ENCODE data around the gene RAB36. TPM values are rescaled to one million over a fixed set of nuclear protein-coding genes. Genes with fewer than 3 reads are reported as not detected.

Gene RAB36
- total RNA-seq, 4 donors from 2014 or later: 1.2 to 3.6 (median 1.8) TPM

DNA sequence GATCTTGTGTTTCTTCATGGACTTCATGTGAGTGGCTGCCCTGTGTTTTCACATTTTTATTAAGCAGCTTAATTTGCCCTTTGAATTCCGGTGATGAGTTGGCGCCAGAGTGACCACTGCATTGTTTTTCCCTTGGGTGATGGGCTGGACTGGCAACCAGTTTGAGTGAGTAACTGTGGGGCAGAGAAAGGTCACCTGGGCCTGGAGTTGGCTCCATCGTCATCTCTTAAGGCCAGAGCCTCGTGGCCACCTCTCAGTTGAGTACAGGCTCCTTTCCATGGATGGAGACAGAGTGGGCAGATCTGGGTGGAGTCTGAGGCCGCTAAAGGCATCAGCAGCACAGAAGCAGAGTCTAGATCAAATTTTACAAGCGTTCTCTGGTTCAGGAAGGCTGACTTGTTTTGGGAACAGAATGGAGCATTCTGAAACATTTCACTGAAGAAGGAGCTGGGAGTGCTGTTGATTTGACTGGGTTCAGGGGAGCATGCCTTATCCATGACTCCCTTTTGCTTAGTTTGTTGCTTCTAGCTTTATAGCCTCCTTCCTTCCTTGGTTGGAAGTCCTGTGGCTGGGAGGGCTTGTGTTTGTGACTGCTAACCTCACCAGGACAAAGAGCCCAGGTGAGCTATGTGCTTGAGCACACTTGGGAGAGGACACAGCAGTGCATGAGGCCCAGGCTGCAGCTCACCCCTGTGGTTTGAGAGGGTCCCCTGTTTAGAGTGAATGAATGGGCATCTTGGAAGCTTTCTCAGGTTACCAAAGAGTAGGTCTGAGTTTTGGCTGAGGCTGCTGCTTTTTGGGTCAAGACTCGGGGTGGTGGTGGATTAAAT, 42.8 kb downstream of the RAB36 start:
- DNase-seq (ENCODE audit: low spot score in 2 of 2): no peak
- TF ChIP-seq, protein P1, sequence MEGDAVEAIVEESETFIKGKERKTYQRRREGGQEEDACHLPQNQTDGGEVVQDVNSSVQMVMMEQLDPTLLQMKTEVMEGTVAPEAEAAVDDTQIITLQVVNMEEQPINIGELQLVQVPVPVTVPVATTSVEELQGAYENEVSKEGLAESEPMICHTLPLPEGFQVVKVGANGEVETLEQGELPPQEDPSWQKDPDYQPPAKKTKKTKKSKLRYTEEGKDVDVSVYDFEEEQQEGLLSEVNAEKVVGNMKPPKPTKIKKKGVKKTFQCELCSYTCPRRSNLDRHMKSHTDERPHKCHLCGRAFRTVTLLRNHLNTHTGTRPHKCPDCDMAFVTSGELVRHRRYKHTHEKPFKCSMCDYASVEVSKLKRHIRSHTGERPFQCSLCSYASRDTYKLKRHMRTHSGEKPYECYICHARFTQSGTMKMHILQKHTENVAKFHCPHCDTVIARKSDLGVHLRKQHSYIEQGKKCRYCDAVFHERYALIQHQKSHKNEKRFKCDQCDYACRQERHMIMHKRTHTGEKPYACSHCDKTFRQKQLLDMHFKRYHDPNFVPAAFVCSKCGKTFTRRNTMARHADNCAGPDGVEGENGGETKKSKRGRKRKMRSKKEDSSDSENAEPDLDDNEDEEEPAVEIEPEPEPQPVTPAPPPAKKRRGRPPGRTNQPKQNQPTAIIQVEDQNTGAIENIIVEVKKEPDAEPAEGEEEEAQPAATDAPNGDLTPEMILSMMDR (IDR thresholded peaks at IDR 0.05): no peak
- no peak for TF ChIP-seq POLR2A (IDR thresholded peaks at IDR 0.05)
- no peak overlapping the region for H3K4me3 ChIP-seq (ENCODE audit: low read depth, poor library complexity, severe bottlenecking)
- WGBS, 2 donors: 70 to 73% methylated on average over 7 of the region's 7 CpGs
- intact Hi-C loops (cut with DNase I; ENCODE audit: low total_unique reads): no loop called here

DNA sequence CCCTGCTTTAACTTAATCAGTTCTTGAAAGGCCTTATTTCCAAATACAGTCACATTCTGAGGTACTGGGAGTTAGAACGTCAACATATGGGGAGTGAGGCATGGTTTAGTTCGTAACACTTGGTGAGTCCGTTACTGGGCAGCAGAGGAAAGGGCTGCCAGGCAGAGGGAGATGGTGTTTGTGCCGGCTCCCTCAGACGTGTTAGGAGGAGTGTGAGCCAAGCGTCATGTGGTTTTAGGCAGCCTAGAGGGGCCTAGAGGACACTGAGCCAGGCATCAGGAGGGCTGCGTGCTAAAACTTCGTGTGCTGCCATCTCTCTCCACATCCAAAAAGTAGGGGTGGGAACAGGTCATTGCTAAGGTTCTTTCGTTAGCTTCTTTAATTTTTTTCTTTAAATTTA, 45.2 kb downstream of the RAB36 start:
- intact Hi-C loops (cut with DNase I; ENCODE audit: low total_unique reads): no loop called here
- WGBS, 2 donors: 90 to 91% methylated on average over 9 of the region's 9 CpGs
- TF ChIP-seq, protein P1 (IDR thresholded peaks at IDR 0.05): no peak
- no peak for TF ChIP-seq POLR2A (IDR thresholded peaks at IDR 0.05)
- H3K4me3 ChIP-seq (ENCODE audit: low read depth, poor library complexity, severe bottlenecking): no peak overlapping the region
- no peak for DNase-seq (ENCODE audit: low spot score in 2 of 2)

- TF ChIP-seq POLR2A (IDR thresholded peaks at IDR 0.05): no peak
- TF ChIP-seq, protein P1 (IDR thresholded peaks at IDR 0.05): no peak
- intact Hi-C loops (cut with DNase I; ENCODE audit: low total_unique reads): no loop called here
- H3K4me3 ChIP-seq (ENCODE audit: low read depth, poor library complexity, severe bottlenecking): no peak overlapping the region
- 56 to 65% methylated on average over 5 of the region's 5 CpGs for WGBS, 2 donors
- DNase-seq (ENCODE audit: low spot score in 2 of 2): no peak
These were observed 46.9 kb downstream of the RAB36 start for GRCh38 chr22:23192133-23192532.

DNA sequence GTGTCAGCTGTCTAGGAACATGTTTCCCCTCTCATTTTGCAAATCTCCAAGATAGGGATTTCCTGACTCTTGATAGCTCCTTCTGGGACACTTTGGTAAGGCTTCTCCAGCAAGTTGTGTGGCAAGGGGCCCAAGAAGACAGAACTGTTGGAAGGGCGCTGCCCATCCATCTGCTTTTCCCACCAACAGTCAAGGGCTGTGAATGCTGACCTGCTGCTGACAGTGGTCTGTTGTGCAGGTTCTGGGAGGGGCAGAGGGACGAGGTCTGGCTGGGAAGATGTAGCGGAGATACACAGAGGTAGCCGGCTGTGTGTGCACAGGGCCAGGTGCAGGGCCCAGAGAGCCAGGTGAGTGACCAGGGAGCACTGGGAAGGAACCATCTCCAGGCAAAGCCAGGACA, 47.3 kb downstream of the RAB36 start:
- no peak for TF ChIP-seq POLR2A (IDR thresholded peaks at IDR 0.05)
- TF ChIP-seq, protein P1 (IDR thresholded peaks at IDR 0.05): no peak
- no peak overlapping the region for H3K4me3 ChIP-seq (ENCODE audit: low read depth, poor library complexity, severe bottlenecking)
- intact Hi-C loops (cut with DNase I; ENCODE audit: low total_unique reads): no loop called here
- 97 to 98% methylated on average over 4 of the region's 4 CpGs for WGBS, 2 donors
- DNase-seq (ENCODE audit: low spot score in 2 of 2): no peak

- no peak overlapping the region for H3K4me3 ChIP-seq (ENCODE audit: low read depth, poor library complexity, severe bottlenecking)
- intact Hi-C loops (cut with DNase I; ENCODE audit: low total_unique reads): no loop called here
- TF ChIP-seq, protein P1 (IDR thresholded peaks at IDR 0.05): no peak
- no peak for TF ChIP-seq POLR2A (IDR thresholded peaks at IDR 0.05)
- no peak for DNase-seq (ENCODE audit: low spot score in 2 of 2)
- 83 to 91% methylated on average over 5 of the region's 5 CpGs for WGBS, 2 donors
These were observed 48.0 kb downstream of the RAB36 start for GRCh38 chr22:23193196-23193827.

All from lower leg skin (tissue), 4 donors.